Measurements from ENCODE around the gene SH3TC2. TPM values are rescaled to one million over a fixed set of nuclear protein-coding genes. Genes with fewer than 3 reads are reported as not detected.

SH3TC2 gene
- total and polyA plus RNA-seq, 10 of the 15 experiments (the other 5 are each of a cell fraction or from before 2014, with no cell fraction given), result not detected

GRCh38 chr5:148957591-148958202 lies 105.2 kb downstream of the SH3TC2 start:
- Histone ChIP-seq H3K4me1 (ENCODE audit: control insufficient read depth, insufficient read depth, low read length) (no peaks in the 10 kb centered on the region), H3K4me3 (no peak overlapping the region), H3K36me3 (ENCODE audit: control insufficient read depth in 2 of 2, insufficient read depth in 2 of 2, low read length in 1 of 2) (no peaks in the 10 kb centered on the region), H3K79me2 (ENCODE audit: control insufficient read depth, insufficient read depth, low read length) (no peaks in the 10 kb centered on the region), H3K27me3 (replicated peaks in 1 of 2; ENCODE audit: control insufficient read depth in 2 of 2, insufficient read depth in 2 of 2, low read length in 1 of 2) (no peaks in the 10 kb centered on the region), H4K20me1 (ENCODE audit: control insufficient read depth, insufficient read depth) (no peaks in the 10 kb centered on the region), H2AFZ (ENCODE audit: control insufficient read depth, low read depth, low read length) (no peak overlapping the region), H3K27ac (ENCODE audit: control insufficient read depth, insufficient read depth) (no peak overlapping the region), H3K9ac (ENCODE audit: control insufficient read depth, insufficient read depth, low read length) (no peak overlapping the region), H3K9me3 (replicated peaks; ENCODE audit: control insufficient read depth, insufficient read depth, low read length) (no peaks in the 10 kb centered on the region), H3K4me2 (ENCODE audit: control insufficient read depth, insufficient read depth) (no peak overlapping the region)
- SMC1A ChIA-PET (ENCODE audit: uncharacterized antibody, unreplicated experiment), result interaction anchor here (0.6 to 8.9 kb wide), 26 partner anchors 8 to 225 kb away, joined by 3 to 143 read pairs (median 3); no protein-coding TSS in a partner anchor
- BruUV-seq (replicated peaks), result no TSS peak
- no peak for DNase-seq (ENCODE audit: low read depth, low spot score)
- POLR2A ChIA-PET, result no interaction called here
- FAIRE-seq, result peak; percentile 18
- CTCF ChIA-PET, result interaction anchor here (0.6 to 15.3 kb wide), 45 partner anchors 8 to 517 kb away, joined by 3 to 523 read pairs (median 4); no protein-coding TSS in a partner anchor
- no peak for TF ChIP-seq NFIC (IDR thresholded peaks at IDR 0.05; ENCODE audit: low read depth, low read length)
- TF ChIP-seq YY1 (IDR thresholded peaks at IDR 0.05; ENCODE audit: low read depth, low read length), result peak; percentile 43; the same call in 1 of the 2 replicates
- peak; percentile 87 for TF ChIP-seq SMC3 (IDR thresholded peaks at IDR 0.05; ENCODE audit: borderline replicate concordance, low read length)
- peak; percentile 75 to 87 (median 77) for TF ChIP-seq CTCF (IDR thresholded peaks at IDR 0.05 in 2 of 3, conservative IDR thresholded peaks at IDR 0.05 in 1 of 3; ENCODE audit: control insufficient read depth in 2 of 3, extremely low read depth in 1 of 3, insufficient read depth in 1 of 3, low read depth in 3 of 3, low read length in 3 of 3)
- no peak for TF ChIP-seq TCF7 (IDR thresholded peaks at IDR 0.05; ENCODE audit: borderline replicate concordance)
- no peak for TF ChIP-seq PML (IDR thresholded peaks at IDR 0.05; ENCODE audit: low read length)
- TF ChIP-seq BRCA1 (IDR thresholded peaks at IDR 0.05; ENCODE audit: low read depth, low read length), result no peak
- TF ChIP-seq RAD21 (IDR thresholded peaks at IDR 0.05; ENCODE audit: insufficient read depth, low read depth, low read length), result peak; percentile 83
- TF ChIP-seq BCL3 (IDR thresholded peaks at IDR 0.05; ENCODE audit: borderline replicate concordance, insufficient read depth, low read depth, low read length, poor library complexity, severe bottlenecking), result no peak
- TF ChIP-seq JUND (IDR thresholded peaks at IDR 0.05; ENCODE audit: low read depth, low read length), result no peak
- no peak for TF ChIP-seq FOXM1 (IDR thresholded peaks at IDR 0.05; ENCODE audit: low read depth, low read length)
- TF ChIP-seq JUNB (IDR thresholded peaks at IDR 0.05), result no peak
- 0% methylated on average over 3 of the region's 3 CpGs for WGBS (ENCODE audit: insufficient coverage, insufficient replicate concordance, low lambda C conversion rate, missing lambda C conversion rate)
- intact Hi-C loops (cut with micrococcal nuclease; ENCODE audit: unreplicated experiment) (loop anchor here (1.0 to 5.0 kb wide), 5 partner anchors 77 to 780 kb away; no protein-coding TSS in a partner anchor), in situ Hi-C loops (cut with MboI) (loop anchor here (5.0 kb wide), 1 partner anchor 220 kb away; no protein-coding TSS in a partner anchor)
- RAD21 ChIA-PET (ENCODE audit: unreplicated experiment), result interaction anchor here (0.6 to 7.2 kb wide), 15 partner anchors 9 to 225 kb away, joined by 3 to 104 read pairs (median 4); partner anchors contain the start of gene ADRB2
- ATAC-seq, result peak; percentile 82

Measured in GM12878 (cell line).